ENCODE measurements around the gene MYO5B.

Gene MYO5B

DNA sequence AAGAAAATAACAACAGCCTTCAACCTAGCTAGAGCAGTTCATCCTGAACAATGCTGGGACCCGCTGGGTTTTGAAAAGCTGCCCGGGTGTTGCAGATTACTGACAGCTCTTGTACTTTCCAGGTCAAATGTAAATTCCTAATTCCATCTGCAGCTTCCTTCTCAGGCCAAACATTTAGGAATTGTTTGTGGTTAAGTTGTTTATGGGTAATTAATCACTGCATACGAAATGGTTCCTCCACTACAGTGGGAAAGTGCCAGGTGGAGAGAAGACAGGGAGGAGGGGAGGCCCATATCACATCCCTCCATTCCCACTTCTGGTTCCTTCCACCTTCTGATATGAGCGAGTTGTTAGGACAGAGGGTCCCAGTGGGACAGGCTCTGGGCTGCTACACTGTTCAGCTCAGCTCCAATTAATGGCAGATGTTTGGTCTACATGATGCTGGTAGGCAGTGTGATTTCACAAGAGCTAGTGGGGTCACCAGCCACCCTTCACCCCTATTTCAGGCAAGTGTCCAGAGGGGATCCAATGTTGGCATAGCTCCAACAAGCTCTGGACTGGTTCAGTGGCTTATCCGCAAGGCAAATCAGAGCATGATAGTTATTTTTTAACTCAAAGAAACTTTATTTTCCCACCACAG is 268.7 kb downstream of the MYO5B start:
- DNase-seq = no peak

DNA sequence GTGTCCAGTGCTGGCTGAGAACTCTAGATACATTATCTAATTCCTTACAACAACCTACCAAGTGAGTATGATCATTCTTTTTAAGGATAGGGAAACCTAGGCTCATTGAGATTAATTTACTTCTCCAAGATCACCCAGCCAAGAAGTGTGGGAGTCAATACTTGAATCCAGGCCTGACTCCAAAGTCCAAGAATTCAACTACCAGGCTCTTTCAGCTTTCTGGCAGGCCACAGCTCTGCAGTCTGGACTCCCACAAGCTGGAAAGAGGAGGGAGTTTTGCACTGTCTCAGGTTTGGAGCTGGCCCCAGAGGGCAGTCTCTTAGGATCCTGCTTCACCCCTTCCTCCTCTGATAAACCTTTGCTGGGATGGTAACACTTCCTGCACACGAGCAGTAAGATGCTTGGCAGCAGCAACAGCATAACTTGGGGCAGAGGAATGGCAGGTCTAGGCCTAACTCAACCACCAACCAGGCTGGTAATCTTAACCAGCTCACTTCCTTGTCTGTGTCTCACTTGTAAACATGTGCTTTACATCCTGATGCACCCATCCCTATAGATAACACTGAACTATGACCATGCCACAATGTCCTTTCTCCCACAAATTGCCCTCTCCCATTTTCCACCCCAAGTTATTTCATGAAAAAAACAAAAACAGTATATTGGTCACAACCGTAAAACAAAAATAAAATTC is 270.5 kb downstream of the MYO5B start:
- DNase-seq = no peak

DNA sequence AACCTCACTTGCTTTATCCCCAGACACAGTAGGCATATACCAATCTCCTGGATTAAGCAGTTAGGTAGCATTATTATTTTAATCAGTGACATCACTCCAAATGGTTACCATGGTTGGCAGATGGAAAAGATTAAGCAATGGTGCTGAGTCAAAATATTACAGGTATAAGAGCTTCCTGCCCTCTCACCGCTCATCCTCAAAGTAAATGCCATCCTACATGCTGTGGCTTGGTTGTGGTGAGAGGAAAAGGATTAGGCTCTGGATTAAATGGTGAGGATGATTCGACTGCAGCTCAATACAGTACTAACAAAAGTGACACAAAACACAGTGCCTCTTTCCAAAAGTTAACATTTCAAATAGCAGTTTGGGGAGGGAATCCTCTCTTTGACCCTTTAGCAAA is 272.7 kb downstream of the MYO5B start:
- DNase-seq = no peak

DNA sequence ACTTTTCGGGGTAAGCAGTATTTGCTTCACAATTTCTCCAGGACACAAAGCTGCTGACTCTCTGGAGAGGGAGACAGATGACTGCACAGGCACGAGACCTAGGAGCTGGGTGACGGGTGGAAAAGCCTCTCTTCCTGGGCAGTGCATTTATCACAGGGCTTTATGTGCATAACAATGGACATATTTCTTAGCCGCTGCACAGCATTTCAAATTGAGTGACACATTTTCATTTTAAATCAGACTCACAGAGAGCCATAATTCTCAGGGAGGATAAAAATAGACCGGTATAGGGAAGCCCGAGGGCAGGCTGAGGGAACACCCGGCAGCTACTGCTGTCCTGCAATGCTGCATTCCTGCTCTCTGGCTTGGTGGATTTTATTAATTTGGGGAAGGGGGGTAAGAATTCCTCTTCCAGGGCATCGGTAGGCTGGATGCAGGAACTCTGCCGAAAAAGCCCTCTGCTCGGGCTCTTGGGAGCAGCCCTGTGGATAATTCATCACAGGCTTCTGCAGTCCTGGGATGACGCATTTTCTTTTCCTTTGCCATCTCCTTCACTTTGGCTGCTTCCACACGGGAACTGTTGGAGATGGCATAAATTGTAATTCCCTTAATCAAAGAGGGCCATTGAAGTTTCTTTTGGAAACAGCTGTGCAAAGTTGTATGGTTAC is 273.5 kb downstream of the MYO5B start:
- no peak for DNase-seq

DNA sequence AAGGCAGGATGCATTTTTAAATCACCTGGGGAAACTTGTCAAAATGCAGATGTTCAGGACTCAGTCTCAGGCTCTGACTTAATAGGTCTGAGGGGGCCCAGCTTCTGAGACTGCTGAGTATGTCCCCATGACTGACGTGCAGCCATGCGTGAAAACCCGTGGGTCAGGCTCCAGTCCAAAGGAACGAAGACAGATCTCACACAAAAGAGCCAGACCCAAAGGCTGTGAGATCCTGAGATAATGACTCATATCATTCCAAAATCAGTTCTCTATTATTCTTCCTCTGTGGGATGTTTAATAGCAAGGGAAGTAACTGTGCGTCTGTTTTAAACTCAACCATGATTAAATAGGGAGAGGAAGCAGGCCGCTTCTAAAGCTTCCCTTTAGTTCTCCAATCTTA is 274.2 kb downstream of the MYO5B start:
- DNase-seq = no peak

DNA sequence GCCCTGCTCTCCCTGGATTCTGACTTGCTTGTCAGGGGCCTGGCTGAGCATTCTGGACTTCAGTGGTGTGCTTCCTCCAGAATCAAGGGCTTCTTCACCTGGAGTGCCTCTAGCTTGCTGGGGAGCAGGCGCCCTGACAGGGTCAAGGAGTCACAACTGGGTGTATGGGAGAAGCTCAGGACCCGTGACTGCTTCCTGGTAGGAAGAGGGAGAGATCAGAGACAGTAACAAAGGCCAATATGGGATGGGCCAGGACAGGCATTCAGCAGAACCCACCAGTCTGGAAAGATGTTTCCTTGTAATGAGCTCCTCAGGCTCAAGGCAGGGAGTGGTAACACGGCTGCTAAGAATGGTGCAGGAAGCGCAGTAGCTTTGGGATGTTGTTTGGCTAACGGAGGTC is 277.2 kb downstream of the MYO5B start:
- no peak for DNase-seq

DNA sequence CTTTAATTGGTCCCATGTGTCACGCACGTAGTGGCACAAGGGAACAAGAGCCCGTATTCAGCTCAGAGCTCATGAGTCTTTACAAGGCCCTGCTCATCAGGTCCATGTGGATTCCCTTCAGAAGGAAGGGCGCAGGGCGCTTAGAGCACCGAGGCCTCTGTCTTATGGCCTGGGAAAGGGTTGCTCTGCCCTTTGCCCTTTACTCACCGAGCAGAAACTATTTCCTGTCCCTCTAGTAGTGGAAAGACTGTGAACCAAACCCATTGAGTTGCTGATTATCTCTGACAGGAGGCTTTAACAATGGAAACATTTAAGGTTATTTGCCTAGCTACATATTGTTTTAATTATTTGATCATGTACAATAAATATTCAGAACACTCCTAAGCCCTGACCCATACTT is 279.6 kb downstream of the MYO5B start:
- no peak for DNase-seq

DNA sequence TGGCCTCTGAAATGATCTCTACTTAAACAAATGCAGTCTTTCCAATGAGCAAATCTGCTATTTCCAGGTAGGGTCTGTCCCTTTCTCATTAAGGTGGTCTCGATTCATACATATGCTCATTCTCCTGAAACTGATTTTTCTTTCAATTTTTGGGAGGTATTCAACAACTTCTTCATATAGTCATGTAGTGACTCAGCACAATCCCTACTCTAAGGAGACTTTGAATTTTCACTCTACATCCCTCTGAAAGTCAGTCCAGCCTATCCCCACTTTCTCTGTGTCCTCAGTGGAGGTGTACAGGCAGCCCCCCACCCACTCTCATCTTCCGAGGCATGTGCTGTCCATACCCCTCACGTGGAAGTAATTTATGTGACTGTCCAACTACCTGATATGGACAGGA is 281.7 kb downstream of the MYO5B start:
- no peak for DNase-seq

DNA sequence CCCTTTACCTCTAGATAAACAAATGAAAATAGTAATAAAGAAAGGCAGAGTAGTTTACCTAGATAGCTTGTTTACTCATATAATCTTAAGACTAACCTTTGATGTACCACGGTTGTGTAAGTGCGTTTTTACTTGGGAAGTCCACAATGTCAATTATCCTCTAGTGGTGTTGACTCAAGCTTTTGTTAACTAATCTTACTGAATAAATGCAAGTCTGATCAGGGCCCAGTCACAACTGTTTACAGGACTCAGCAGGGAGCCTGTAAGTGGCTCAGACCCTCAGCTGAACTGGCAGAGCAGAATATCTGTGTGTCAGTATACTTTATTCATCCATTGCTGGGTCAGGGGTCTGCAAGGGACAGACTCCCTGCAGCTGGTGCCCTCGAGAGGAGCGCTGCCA is 283.5 kb downstream of the MYO5B start:
- no peak for DNase-seq

DNA sequence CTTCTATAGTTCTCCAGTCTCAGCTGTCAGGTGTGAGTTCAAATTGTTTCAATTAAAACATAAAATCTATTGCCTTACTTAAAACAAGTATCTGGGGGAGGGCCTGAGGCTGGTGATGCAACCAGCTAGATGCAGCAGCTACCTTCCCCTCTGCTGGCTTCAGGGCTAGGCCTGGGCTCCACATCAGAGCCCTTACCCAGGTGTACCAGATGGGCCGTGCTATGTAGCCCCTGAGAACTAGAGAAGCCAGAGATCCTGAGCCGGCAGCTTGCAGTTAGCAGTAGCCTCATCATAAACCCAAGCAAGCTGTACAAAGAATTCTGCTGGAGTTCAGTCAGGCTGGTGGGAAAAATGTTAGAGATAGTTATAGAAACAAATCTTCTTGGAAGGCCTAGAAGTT is 284.0 kb downstream of the MYO5B start:
- no peak for DNase-seq

DNA sequence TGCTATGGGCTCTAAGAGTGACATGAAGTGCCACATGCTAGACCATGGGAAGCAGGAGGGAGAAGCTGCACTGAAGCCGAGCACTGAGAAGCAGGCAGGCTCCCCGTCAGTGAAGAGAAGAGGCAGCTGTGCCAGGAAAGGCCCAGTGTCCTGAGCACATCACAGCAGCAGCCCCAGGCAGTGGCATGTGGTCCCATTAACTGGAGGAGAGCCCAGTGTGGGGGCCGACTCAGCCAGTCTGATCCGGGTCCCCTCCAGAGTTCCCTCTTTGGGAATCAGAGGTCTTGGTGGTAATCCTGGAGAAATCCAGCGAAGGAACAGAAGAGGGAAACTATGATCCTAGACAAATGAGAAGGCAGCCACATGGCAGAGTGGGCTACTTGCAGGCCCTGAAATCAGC is 284.9 kb downstream of the MYO5B start:
- DNase-seq = no peak

DNA sequence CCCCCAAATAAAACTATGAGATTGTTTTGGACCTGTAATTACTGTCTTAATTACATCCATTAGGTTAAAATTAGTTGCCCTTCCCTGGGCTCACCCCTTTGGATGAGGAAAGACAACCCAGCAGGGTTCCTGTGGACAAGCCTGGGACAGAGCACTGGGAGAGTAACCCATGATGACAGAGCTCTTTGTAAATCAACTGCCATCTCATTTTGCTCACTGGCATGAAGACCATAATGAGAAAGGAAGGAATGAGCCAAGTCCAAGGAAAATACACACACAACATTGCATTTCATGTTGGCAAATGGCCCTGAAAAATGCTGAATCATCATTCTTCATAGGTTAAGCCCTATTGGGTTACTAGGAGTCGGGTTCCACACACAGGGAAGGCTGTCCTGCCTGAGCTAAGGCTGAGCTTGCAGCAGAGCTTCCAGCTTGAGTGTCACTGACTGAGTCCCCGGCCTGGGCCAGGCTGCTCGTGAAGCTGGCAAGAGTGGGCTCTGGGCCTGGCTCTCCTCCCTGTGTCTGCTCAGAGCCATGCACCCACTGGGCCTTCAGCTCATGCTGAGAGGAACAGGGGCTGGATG is 287.5 kb downstream of the MYO5B start:
- no peak for DNase-seq

DNA sequence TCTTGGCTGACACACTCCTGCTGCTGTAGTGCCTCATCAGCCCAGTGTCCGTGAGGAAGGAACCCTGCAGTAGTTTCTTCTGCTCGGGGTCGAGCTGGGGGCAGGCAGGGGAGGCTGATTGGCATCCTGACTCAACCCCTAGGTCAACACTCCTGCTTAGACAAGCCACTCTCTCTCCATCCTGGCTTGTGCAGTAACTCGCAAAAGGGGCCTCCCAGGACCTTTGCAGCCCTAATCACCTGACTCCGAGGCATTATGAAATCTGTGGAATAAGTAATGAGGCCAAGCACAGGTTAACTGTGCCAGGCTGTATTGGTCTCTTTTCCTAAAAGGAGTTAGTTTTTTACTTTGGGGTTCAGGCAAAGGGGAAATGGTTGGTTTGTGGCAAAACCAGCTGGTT is 289.2 kb downstream of the MYO5B start:
- DNase-seq = no peak

DNA sequence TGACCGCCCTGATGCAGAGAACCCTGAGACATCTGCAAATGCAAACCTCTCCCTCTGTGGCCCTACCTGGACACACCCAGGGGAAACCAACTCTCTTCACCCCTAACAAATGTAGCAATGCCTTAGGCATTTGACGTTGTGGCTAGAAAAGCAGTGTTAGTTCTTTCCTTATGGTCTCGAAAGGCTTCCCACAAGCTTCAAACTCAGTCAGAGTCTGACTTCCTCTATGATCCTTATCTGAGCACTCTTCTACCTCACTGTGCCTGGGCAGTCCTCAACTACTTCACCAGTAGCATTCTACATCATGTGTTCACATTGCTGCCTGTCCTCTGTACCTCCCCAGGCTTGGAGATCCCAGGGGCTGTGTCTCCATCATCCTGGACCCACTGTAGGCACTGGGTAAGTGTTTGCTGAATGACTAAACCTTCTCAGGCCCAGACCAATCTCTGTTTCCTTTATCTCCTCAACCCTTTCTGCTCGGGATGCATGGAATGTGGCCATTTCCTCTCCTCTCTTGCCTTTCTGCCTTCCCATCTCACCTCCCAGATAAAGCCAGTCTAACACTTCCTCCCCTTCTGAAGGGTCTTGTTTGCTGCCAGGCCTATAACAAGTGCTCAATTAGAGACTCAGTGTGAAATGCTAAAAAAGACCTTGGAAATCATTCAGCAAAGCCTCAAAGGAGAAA is 289.9 kb downstream of the MYO5B start:
- DNase-seq = no peak

DNA sequence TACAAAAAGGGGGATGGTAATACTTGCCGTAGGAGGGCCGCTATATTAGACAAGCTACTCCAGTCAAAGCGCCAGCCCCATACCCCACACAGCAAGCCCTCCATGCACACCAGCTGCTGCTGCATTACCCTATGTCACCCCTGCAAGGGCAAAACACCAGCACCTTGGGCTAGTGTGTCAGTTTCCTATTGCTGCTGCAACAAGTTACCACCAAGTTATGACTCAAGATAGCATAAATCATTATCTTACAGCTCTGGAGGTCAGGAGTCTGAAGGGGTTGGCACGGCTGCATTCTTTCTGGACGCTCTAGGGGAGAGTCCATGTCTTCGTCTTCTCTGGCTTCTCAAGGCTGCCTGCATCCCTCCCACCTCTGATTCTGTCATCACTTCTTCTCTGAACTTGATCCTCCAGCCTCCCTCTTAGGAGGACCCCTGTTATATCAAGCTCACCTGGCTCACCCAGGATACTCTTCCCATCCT is 293.0 kb downstream of the MYO5B start:
- no peak for DNase-seq

DNA sequence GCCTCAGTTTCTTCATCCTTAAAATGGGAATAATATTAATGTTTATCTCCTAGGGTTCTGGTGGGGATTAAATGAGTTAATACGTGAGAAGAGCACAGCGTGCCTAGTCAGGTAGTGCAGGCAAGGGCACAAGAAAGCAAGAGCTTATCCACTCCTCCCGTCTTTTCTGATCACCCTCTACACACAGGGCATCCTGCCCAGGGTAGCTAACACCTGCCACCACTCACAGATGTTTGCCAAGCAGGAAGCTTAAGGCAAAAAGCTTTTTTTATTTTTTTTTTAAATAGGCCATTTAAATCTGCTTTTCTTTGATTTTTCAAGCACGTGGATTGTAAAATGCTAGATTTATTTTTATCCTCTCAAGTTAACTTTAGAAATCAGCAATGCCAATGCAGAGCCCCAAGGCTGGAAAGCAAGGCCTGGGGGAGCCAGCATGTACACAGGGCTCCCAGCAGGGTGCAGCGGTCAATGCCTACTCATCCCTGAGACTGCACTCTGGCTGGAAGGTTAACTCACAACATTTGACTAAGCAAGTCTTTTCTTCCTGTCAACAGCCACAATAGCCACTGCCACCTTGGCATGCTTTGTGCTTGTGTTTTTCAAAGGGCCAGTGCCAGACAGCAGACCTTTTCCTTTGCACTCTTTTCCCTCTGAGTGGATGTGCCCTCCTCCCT is 295.2 kb downstream of the MYO5B start:
- DNase-seq = no peak

DNA sequence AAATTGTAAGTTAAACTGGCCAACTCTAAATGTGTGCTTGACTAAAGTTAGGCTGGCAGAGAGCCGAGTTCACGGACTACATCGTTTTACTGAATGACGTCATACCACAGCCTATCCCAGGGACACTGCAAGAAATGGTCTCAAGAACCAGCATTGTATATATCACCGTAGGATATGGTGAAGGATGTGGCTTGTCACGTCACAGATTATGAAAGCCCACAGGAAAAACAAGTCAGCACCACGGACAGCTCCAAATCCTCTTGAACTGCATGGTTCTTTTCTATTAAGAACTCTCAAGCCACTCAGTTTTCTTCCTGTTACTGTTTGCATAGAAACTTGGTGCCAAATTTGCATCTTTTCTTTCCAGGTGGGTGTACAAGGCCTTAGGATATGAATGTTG is 296.5 kb downstream of the MYO5B start:
- DNase-seq = peak in 6 of 56 donors; percentile 9 to 55 (median 18)

DNA sequence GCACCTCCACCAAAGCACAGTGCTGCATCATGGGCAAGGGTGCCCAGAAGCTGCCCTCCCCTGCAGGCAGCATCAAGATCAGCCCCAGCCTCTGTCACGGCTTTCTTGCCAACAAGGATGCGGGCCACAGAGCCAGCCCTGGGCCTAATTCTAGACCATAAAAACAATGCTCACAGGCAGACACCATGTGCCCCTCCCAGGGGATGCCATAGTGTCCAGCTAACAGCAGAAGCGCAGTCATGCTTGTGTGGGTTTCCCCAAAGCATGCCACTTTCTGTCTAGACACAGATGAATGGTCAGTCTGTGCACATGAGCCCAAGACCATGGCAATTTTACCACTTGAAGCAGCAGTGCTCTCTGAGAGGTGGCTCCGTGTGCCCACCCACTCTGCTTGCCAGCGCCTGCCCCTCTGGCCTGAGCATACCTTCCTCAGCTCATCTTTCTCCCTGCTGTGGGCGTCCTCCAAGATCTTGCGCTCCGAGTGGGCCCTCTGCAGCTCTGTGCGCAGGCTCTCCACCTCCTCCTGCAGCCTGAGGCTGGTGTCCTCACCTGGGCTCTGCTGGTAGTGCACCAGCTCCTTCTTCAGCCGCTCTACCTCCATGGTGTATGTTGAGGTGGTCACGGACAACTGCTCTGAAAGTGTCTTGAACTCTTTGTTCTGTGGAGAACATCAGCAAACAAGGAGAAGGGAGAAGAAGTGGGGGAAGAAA is 300.3 kb downstream of the MYO5B start:
- DNase-seq = no peak

DNA sequence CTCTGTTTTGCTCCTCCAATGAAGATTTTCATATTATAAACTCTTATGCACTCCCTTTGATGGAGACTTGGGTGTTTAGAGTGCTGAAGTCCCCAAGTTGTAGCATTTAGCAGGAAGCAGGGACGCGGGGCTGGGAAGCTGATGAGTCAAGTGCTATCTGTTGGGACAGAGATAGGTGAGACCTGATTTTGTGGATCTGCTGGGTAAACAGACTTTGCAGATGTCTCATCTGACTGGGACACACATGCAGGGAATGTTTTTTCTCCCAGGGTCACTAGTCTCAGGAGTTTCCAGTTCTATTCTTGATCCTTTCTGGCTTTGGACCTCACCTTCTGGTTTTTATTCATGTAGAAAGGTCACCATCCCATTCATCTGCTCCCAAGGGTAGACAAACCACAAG is 301.9 kb downstream of the MYO5B start:
- no peak for DNase-seq

DNA sequence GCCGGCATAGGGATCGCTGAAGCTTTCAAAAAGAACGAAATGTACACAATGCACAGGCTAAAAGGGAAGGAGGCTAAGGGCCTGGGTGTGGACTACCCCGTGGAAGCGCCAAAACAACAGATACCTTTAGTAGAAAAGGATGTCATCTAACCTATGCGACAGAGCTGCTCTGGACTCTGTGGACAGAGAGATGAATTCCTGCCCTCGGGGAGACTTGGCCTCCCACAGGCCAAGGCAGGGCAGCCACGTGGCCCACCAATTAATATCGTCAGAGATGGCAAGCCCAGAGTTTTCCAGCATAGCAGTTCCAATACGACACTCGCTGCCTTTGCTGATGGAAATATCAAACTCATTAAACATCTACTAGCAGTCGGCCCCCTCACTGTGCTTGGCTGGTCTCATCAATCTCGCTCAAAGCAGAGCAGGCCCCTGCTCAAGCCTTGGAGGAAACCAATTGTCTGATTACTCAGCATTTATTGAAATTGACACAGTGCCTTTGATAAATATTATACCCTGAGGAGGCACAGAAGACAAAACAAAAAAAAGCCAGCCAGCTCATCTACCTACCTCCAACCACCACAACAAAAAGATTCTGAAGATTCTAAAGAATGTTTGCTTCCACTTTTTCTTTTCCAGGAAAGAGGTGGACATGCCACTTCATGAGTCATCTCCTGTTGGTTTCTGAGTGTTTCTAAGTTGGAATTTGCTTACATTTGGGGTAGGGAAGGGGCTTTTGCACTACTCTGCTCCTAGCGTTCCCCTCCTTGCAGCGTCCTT is 302.6 kb downstream of the MYO5B start:
- no peak for DNase-seq

Data from amygdala (tissue), 56 donors.